ENCODE results near the gene U2SURP. TPM values are rescaled to one million over a fixed set of nuclear protein-coding genes. Genes with fewer than 3 reads are reported as not detected.
"Not testable (repeated sequence)": the region's sequence is repeated elsewhere in the genome, so short reads cannot be mapped to it uniquely, and the experiment has no call there.

Gene U2SURP
- total and polyA plus RNA-seq, 2 experiments from 2014 or later: 40.2 to 66.1 TPM

- in situ Hi-C loops (cut with MboI): no loop called here
- WGBS, 2 experiments (ENCODE audit: low coverage in 1 of 2, low lambda C conversion rate in 2 of 2, missing lambda C conversion rate in 2 of 2): 96 to 100% methylated on average over 1 of the region's 1 CpG
Observed at GRCh38 chr3:143041903-143042302, 40.5 kb downstream of the U2SURP start.

GRCh38 chr3:143045639-143046038 lies 44.3 kb downstream of the U2SURP start:
- Histone ChIP-seq H3K4me2 (ENCODE audit: unreplicated experiment) (no peak overlapping the region), H2AFZ (no peak overlapping the region), H4K20me1 (ENCODE audit: insufficient read depth) (no peaks in the 10 kb centered on the region), H3K9me2 (ENCODE audit: insufficient read depth) (no peaks in the 10 kb centered on the region), H3K4me1 (ENCODE audit: insufficient read depth) (no peaks in the 10 kb centered on the region), H3K27ac (no peak overlapping the region), H3K36me3 (ENCODE audit: low read depth) (peaks cover 28% of the 10 kb centered on the region), H3F3A (ENCODE audit: insufficient read depth) (no peaks in the 10 kb centered on the region), H3K79me2 (ENCODE audit: insufficient read depth) (peaks cover 11% of the 10 kb centered on the region), H3K9ac (no peak overlapping the region), H3K9me3 (ENCODE audit: low read depth) (no peaks in the 10 kb centered on the region), H3K4me3 (no peak overlapping the region), H3K27me3 (replicated peaks; ENCODE audit: insufficient read depth) (no peaks in the 10 kb centered on the region)
- in situ Hi-C loops (cut with MboI): no loop called here
- no peak for DNase-seq
- WGBS, 2 experiments (ENCODE audit: low coverage in 1 of 2, low lambda C conversion rate in 2 of 2, missing lambda C conversion rate in 2 of 2): 90 to 94% methylated on average over 2 of the region's 2 CpGs
- TF ChIP-seq EZH2 (IDR thresholded peaks at IDR 0.05; ENCODE audit: insufficient read depth, poor library complexity, severe bottlenecking) (no peak), EZH2phosphoT487 (IDR thresholded peaks at IDR 0.05; ENCODE audit: insufficient read depth, low read depth) (no peak)

More at GRCh38 chr3:143041903-143042302, 40.5 kb downstream of the U2SURP start:
- Histone ChIP-seq H3K4me3 (no peak overlapping the region), H3K9me3 (ENCODE audit: low read depth) (no peaks in the 10 kb centered on the region), H3K9me2 (ENCODE audit: insufficient read depth) (no peaks in the 10 kb centered on the region), H3K27me3 (replicated peaks; ENCODE audit: insufficient read depth) (no peaks in the 10 kb centered on the region), H4K20me1 (ENCODE audit: insufficient read depth) (no peaks in the 10 kb centered on the region), H3K36me3 (ENCODE audit: low read depth) (peaks cover 49% of the 10 kb centered on the region), H3K9ac (no peak overlapping the region), H3K4me2 (ENCODE audit: unreplicated experiment) (no peak overlapping the region), H3K79me2 (ENCODE audit: insufficient read depth) (peaks cover 14% of the 10 kb centered on the region), H3F3A (ENCODE audit: insufficient read depth) (peaks cover 13% of the 10 kb centered on the region), H2AFZ (no peak overlapping the region), H3K27ac (no peak overlapping the region), H3K4me1 (ENCODE audit: insufficient read depth) (no peaks in the 10 kb centered on the region)
- TF ChIP-seq EZH2phosphoT487 (IDR thresholded peaks at IDR 0.05; ENCODE audit: insufficient read depth, low read depth) (no peak), EZH2 (IDR thresholded peaks at IDR 0.05; ENCODE audit: insufficient read depth, poor library complexity, severe bottlenecking) (no peak)
- no peak for DNase-seq

GRCh38 chr3:143046075-143046474 lies 44.7 kb downstream of the U2SURP start:
- H4K20me1 ChIP-seq (ENCODE audit: insufficient read depth); H3K27me3 ChIP-seq (replicated peaks; ENCODE audit: insufficient read depth); H3K79me2 ChIP-seq (ENCODE audit: insufficient read depth); H3K9ac ChIP-seq; in situ Hi-C loops (cut with MboI); DNase-seq; H3F3A ChIP-seq (ENCODE audit: insufficient read depth); H3K4me3 ChIP-seq; H2AFZ ChIP-seq; H3K9me3 ChIP-seq (ENCODE audit: low read depth); H3K4me1 ChIP-seq (ENCODE audit: insufficient read depth); H3K27ac ChIP-seq; H3K4me2 ChIP-seq (ENCODE audit: unreplicated experiment); H3K9me2 ChIP-seq (ENCODE audit: insufficient read depth): not testable (repeated sequence)
- H3K36me3 ChIP-seq (ENCODE audit: low read depth): peaks cover 30% of the 10 kb centered on the region
- 81 to 87% methylated on average over 5 of the region's 5 CpGs for WGBS, 2 experiments (ENCODE audit: low coverage in 1 of 2, low lambda C conversion rate in 2 of 2, missing lambda C conversion rate in 2 of 2)

- Histone ChIP-seq H3F3A (ENCODE audit: insufficient read depth) (no peaks in the 10 kb centered on the region), H3K9ac (no peak overlapping the region), H3K4me1 (ENCODE audit: insufficient read depth) (no peaks in the 10 kb centered on the region), H4K20me1 (ENCODE audit: insufficient read depth) (no peaks in the 10 kb centered on the region), H3K4me3 (no peak overlapping the region), H3K36me3 (ENCODE audit: low read depth) (peaks cover 48% of the 10 kb centered on the region), H3K4me2 (ENCODE audit: unreplicated experiment) (no peak overlapping the region), H3K79me2 (ENCODE audit: insufficient read depth) (no peaks in the 10 kb centered on the region), H3K27ac (no peak overlapping the region), H3K27me3 (replicated peaks; ENCODE audit: insufficient read depth) (no peaks in the 10 kb centered on the region), H2AFZ (no peak overlapping the region), H3K9me2 (ENCODE audit: insufficient read depth) (no peaks in the 10 kb centered on the region), H3K9me3 (ENCODE audit: low read depth) (no peaks in the 10 kb centered on the region)
- in situ Hi-C loops (cut with MboI): no loop called here
- 74 to 79% methylated on average over 2 of the region's 2 CpGs for WGBS, 2 experiments (ENCODE audit: low coverage in 1 of 2, low lambda C conversion rate in 2 of 2, missing lambda C conversion rate in 2 of 2)
- DNase-seq: no peak
- TF ChIP-seq EZH2phosphoT487 (IDR thresholded peaks at IDR 0.05; ENCODE audit: insufficient read depth, low read depth): no peak
- no peak for TF ChIP-seq EZH2 (IDR thresholded peaks at IDR 0.05; ENCODE audit: insufficient read depth, poor library complexity, severe bottlenecking)
Observed at GRCh38 chr3:143054011-143054410, 52.6 kb downstream of the U2SURP start.

GRCh38 chr3:143056372-143056771 lies 55.0 kb downstream of the U2SURP start:
- Histone ChIP-seq H3K27ac (no peak overlapping the region), H3K9ac (no peak overlapping the region), H3K4me3 (no peak overlapping the region), H3K36me3 (ENCODE audit: low read depth) (peaks cover 39% of the 10 kb centered on the region), H3K4me2 (ENCODE audit: unreplicated experiment) (no peak overlapping the region), H3K9me3 (ENCODE audit: low read depth) (no peaks in the 10 kb centered on the region), H3F3A (ENCODE audit: insufficient read depth) (no peaks in the 10 kb centered on the region), H3K79me2 (ENCODE audit: insufficient read depth) (no peaks in the 10 kb centered on the region), H3K27me3 (replicated peaks; ENCODE audit: insufficient read depth) (no peaks in the 10 kb centered on the region), H4K20me1 (ENCODE audit: insufficient read depth) (no peaks in the 10 kb centered on the region), H3K9me2 (ENCODE audit: insufficient read depth) (no peaks in the 10 kb centered on the region), H2AFZ (no peak overlapping the region), H3K4me1 (ENCODE audit: insufficient read depth) (no peaks in the 10 kb centered on the region)
- no peak for DNase-seq
- in situ Hi-C loops (cut with MboI): no loop called here
- TF ChIP-seq EZH2 (IDR thresholded peaks at IDR 0.05; ENCODE audit: insufficient read depth, poor library complexity, severe bottlenecking): no peak
- no peak for TF ChIP-seq EZH2phosphoT487 (IDR thresholded peaks at IDR 0.05; ENCODE audit: insufficient read depth, low read depth)
- 98% methylated on average over 3 of the region's 3 CpGs for WGBS, 2 experiments (ENCODE audit: low coverage in 1 of 2, low lambda C conversion rate in 2 of 2, missing lambda C conversion rate in 2 of 2)

All from GM23248 (cell line).